Endodermal cell (in vitro differentiated cells): ENCODE measurements around the gene CD46. TPM values are rescaled to one million over a fixed set of nuclear protein-coding genes. Genes with fewer than 3 reads are reported as not detected.

Experiments used
- DNase-seq: peaks from one replicate; pipeline ENCODE4 v3.0.0-alpha.2; 2017
- H3K27ac ChIP-seq: 2 replicates; pipeline ENCODE4 v1.5.1; 2013; ENCODE audit warnings: mild to moderate bottlenecking, low read depth, low read length, moderate library complexity
- H3K27me3 ChIP-seq: 2 replicates; pipeline ENCODE4 v1.6.1; 2013; ENCODE audit warnings: mild to moderate bottlenecking, low read length, moderate library complexity; ENCODE audit not compliant: insufficient read depth, control insufficient read depth, poor library complexity, severe bottlenecking
- H3K36me3 ChIP-seq: 2 replicates; pipeline ENCODE4 v1.7.0; 2013; ENCODE audit warnings: mild to moderate bottlenecking, low read length, moderate library complexity; ENCODE audit not compliant: control insufficient read depth, insufficient read depth
- H3K4me1 ChIP-seq: one replicate; pipeline ENCODE4 v1.7.0; 2013; ENCODE audit warnings: low read length; ENCODE audit not compliant: control insufficient read depth, insufficient read depth
- H3K4me3 ChIP-seq: 2 replicates; pipeline ENCODE4 v1.5.1; 2013; ENCODE audit warnings: mild to moderate bottlenecking, low read length, moderate library complexity
- H3K9ac ChIP-seq: 2 replicates; pipeline ENCODE4 v1.6.1; 2013; ENCODE audit warnings: mild to moderate bottlenecking, low read length, moderate library complexity; ENCODE audit not compliant: poor library complexity, severe bottlenecking; ENCODE audit errors: extremely low read depth
- H3K9me3 ChIP-seq: 2 replicates; pipeline ENCODE4 v1.6.1; 2013; ENCODE audit warnings: mild to moderate bottlenecking, low read length, moderate library complexity; ENCODE audit not compliant: control insufficient read depth
- H3K27ac Mint-ChIP-seq: 2 replicates; pipeline ENCODE4 v1.8.0; 2020; ENCODE audit warnings: mixed read lengths
- H3K27me3 Mint-ChIP-seq: 2 replicates; pipeline ENCODE4 v1.8.0; 2021; ENCODE audit warnings: mild to moderate bottlenecking, mixed read lengths; ENCODE audit not compliant: insufficient read depth
- H3K36me3 Mint-ChIP-seq: 2 replicates; pipeline ENCODE4 v1.8.0; 2020; ENCODE audit warnings: low read depth, mixed read lengths
- H3K4me1 Mint-ChIP-seq: 2 replicates; pipeline ENCODE4 v1.8.0; 2020; ENCODE audit warnings: mixed read lengths
- H3K4me3 Mint-ChIP-seq: 2 replicates; pipeline ENCODE4 v1.8.0; 2020; ENCODE audit warnings: mild to moderate bottlenecking, moderate library complexity, mixed read lengths
- H3K9me3 Mint-ChIP-seq: 2 replicates; pipeline ENCODE4 v1.8.0; 2020; ENCODE audit warnings: mild to moderate bottlenecking, mixed read lengths
- WGBS, 2 experiments: methylation state at CpG; one replicate each; pipeline versions ENCODE4 v1.1.5 to v1.1.7; 2013; ENCODE audit warnings: missing lambda C conversion rate in 2 of 2, mixed read lengths in 1 of 2; ENCODE audit not compliant: insufficient coverage in 1 of 2, insufficient read length in 1 of 2; 5-methylcytosine and 5-hydroxymethylcytosine counted together
- total RNA-seq, 2 donors: library from RNA; stranded (reverse); fragmentation: NEBNext Ultra II Directional in 1 of 2; extraction: Animal tissue kit (Norgen Biotek cat#: 25700) in 1 of 2; gene quantifications; 2 replicates in 1 of 2; 3 replicates in 1 of 2; pipeline ENCODE4 v1.2.1, GENCODE V29; 2021
- TF ChIP-seq, protein P1 (sequence below): fragments of 200-600 bp; sonication (generic); conservative IDR thresholded peaks from 2 replicates; pipeline ENCODE4 v1.5.0; 2021; ENCODE audit warnings: antibody characterized with exemption, mild to moderate bottlenecking

Gene CD46
- total RNA-seq, 2 donors from 2014 or later = 132 to 135 TPM

DNA sequence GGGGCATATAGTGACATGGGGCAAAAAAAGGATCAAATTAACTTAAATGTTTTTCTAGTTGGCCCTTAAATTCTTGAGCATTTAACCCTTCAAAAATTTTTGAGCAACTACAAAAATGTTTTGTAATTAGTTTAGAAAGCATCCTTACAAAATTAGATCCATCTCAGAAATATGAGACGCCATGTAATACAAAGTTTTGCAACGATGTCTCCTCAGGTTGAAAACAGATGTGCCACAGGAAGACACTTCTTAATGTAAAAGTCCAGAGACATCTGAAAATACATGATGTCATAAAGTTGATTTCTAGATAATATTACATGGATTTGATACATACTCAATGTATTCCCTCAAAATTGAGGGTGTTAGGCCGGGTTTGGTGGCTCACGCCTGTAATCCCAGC lies 37.5 kb downstream of the CD46 start:
- no peak overlapping the region for H3K4me3 ChIP-seq
- 95 to 100% methylated on average over 2 to 4 of the region's 4 CpGs for WGBS, 2 experiments
- Mint-ChIP-seq H3K36me3 (peaks cover 49% of the 10 kb centered on the region), H3K4me3 (no peak overlapping the region), H3K4me1 (no peaks in the 10 kb centered on the region), H3K9me3 (no peaks in the 10 kb centered on the region), H3K27me3 (no peaks in the 10 kb centered on the region), H3K27ac (no peak overlapping the region)
- H3K4me1 ChIP-seq = no peaks in the 10 kb centered on the region
- no peak for DNase-seq
- TF ChIP-seq, protein P1, sequence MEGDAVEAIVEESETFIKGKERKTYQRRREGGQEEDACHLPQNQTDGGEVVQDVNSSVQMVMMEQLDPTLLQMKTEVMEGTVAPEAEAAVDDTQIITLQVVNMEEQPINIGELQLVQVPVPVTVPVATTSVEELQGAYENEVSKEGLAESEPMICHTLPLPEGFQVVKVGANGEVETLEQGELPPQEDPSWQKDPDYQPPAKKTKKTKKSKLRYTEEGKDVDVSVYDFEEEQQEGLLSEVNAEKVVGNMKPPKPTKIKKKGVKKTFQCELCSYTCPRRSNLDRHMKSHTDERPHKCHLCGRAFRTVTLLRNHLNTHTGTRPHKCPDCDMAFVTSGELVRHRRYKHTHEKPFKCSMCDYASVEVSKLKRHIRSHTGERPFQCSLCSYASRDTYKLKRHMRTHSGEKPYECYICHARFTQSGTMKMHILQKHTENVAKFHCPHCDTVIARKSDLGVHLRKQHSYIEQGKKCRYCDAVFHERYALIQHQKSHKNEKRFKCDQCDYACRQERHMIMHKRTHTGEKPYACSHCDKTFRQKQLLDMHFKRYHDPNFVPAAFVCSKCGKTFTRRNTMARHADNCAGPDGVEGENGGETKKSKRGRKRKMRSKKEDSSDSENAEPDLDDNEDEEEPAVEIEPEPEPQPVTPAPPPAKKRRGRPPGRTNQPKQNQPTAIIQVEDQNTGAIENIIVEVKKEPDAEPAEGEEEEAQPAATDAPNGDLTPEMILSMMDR = no peak
- H3K36me3 ChIP-seq = peaks cover 89% of the 10 kb centered on the region
- no peak overlapping the region for H3K27ac ChIP-seq
- H3K9ac ChIP-seq = no peak overlapping the region
- no peaks in the 10 kb centered on the region for H3K9me3 ChIP-seq
- no peaks in the 10 kb centered on the region for H3K27me3 ChIP-seq

DNA sequence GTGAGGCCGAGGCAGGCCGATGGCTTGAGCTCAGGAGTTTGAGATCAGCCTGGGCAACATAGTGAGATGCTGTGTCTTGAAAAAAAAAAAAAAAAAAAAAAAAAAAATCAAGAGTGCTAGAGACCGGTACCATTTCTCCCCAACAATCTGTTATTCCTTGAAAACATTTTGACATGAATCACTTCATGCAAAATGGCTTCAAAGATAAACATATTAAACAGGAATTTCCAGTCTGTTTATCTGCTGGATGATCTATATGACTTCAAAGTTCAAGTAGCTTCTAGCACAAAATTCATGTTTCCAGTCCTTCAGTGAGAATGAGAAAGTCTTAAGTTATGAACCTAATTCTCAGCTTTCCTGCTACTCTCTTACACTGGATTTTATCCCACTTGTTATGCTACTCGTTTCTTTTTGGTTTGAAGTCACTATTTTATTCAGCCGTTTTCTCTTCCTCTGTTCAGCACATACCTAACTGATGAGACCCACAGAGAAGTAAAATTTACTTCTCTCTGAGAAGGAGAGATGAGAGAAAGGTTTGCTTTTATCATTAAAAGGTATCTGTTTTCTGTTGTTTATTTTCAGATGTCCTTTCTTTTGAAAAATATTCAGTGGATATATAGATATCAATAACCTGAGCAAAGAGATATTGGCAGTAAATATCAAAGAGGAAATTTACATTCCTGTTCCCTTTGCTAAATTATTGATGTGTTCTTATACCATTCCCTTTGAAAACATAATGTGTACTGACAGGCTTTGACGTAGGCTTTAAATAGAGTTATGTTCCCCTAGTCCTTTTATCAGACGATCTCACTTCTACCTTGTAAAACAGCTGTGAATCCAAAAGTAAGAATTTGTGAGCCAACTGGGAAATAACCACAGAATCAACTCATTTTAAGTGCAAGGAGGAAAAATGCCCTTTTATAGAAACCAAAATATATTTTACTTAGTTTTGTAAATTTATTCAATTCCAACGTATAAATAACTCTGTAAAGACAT lies 38.2 kb downstream of the CD46 start:
- no peak overlapping the region for H3K4me3 ChIP-seq
- 93 to 96% methylated on average over 5 to 8 of the region's 8 CpGs for WGBS, 2 experiments
- H3K27ac ChIP-seq = no peak overlapping the region
- Mint-ChIP-seq H3K27me3 (no peaks in the 10 kb centered on the region), H3K4me1 (no peaks in the 10 kb centered on the region), H3K27ac (no peak overlapping the region), H3K9me3 (no peaks in the 10 kb centered on the region), H3K36me3 (peaks cover 46% of the 10 kb centered on the region), H3K4me3 (no peak overlapping the region)
- TF ChIP-seq, protein P1 = no peak
- peaks cover 87% of the 10 kb centered on the region for H3K36me3 ChIP-seq
- no peaks in the 10 kb centered on the region for H3K9me3 ChIP-seq
- H3K27me3 ChIP-seq = no peaks in the 10 kb centered on the region
- H3K4me1 ChIP-seq = no peaks in the 10 kb centered on the region
- DNase-seq = no peak
- no peak overlapping the region for H3K9ac ChIP-seq

GRCh38 chr1:207791290-207791689 lies 39.4 kb downstream of the CD46 start:
- Mint-ChIP-seq H3K27ac (no peak overlapping the region), H3K27me3 (no peaks in the 10 kb centered on the region)

More at GRCh38 chr1:207791290-207791689, 39.4 kb downstream of the CD46 start:
- H3K4me1 Mint-ChIP-seq = no peaks in the 10 kb centered on the region
- no peak for DNase-seq
- H3K9ac ChIP-seq = no peak overlapping the region
- H3K4me3 Mint-ChIP-seq = no peak overlapping the region
- no peaks in the 10 kb centered on the region for H3K9me3 ChIP-seq
- no peaks in the 10 kb centered on the region for H3K9me3 Mint-ChIP-seq
- peaks cover 86% of the 10 kb centered on the region for H3K36me3 ChIP-seq
- no peaks in the 10 kb centered on the region for H3K27me3 ChIP-seq
- no peaks in the 10 kb centered on the region for H3K4me1 ChIP-seq
- peaks cover 43% of the 10 kb centered on the region for H3K36me3 Mint-ChIP-seq
- TF ChIP-seq, protein P1 = no peak
- H3K4me3 ChIP-seq = no peak overlapping the region
- 92 to 94% methylated on average over 7 of the region's 7 CpGs for WGBS, 2 experiments
- H3K27ac ChIP-seq = no peak overlapping the region
